HCT116 (cell line): Measurements from ENCODE around the gene TMSB4Y. TPM values are rescaled to one million over a fixed set of nuclear protein-coding genes. Genes with fewer than 3 reads are reported as not detected.

Source experiments
- ATAC-seq: fragments of 200-7000 bp; cut with Tn5 transposase; 2 replicates; pipeline ENCODE4 v1.9.1; 2020; ENCODE audit warnings: mild to moderate bottlenecking, moderate library complexity
- BruUV-seq: library from RNA; stranded (reverse); fragments of 400-500 nt; replicated peaks from 2 replicates; lab custom pipeline; 2021; lab: Mats Ljungman, UMichigan
- CTCF ChIA-PET: fragments of 300-600 bp; sonication (Branson Sonifier 250); formaldehyde crosslinking; loops from one replicate; lab custom pipeline; 2021; ENCODE audit warnings: antibody characterized with exemption; lab: Charles Lee
- POLR2A ChIA-PET: fragments of 300-600, 350-600 bp; sonication (Branson Sonifier 250); formaldehyde crosslinking; loops from one replicate; lab custom pipeline; 2021; ENCODE audit warnings: antibody characterized with exemption; lab: Charles Lee
- RAD21 ChIA-PET, 2 experiments: fragments of 300-600 bp; sonication (Branson Sonifier 250); formaldehyde crosslinking; loops; one replicate each; lab custom pipeline; 2023; ENCODE audit warnings: low total read pairs in 2 of 2; ENCODE audit not compliant: uncharacterized antibody in 2 of 2, unreplicated experiment in 2 of 2, low non-redundant PET in 1 of 2; lab: Charles Lee
- DNase-seq: peaks from one replicate; pipeline ENCODE4 v3.0.0-alpha.2; 2010; ENCODE audit warnings: low read depth, low spot score
- H2AFZ ChIP-seq: fragments of 200-600 bp; shearing (Covaris generic), sonication (generic); 2 replicates; pipeline ENCODE4 v1.6.1; 2017; ENCODE audit warnings: low read depth, mixed run types, mixed read lengths, antibody characterized with exemption, low read length; ENCODE audit not compliant: poor library complexity, severe bottlenecking
- H3K27ac ChIP-seq: 2 replicates; pipeline ENCODE4 v1.5.1; 2012; ENCODE audit warnings: low read depth, low read length
- H3K27me3 ChIP-seq: fragments of 200-600 bp; sonication (generic); 2 replicates; pipeline ENCODE4 v1.6.1; 2016; ENCODE audit warnings: mixed run types, low read length, mixed read lengths; ENCODE audit not compliant: insufficient read depth
- H3K36me3 ChIP-seq, 2 experiments: fragments of 200-500 bp in 1 of 2; fragments of 200-600 bp in 1 of 2; sonication (Bioruptor generic) in 1 of 2; sonication (generic) in 1 of 2; 2 replicates each; pipeline versions ENCODE4 v1.5.1 to v1.6.1; 2014 to 2016; ENCODE audit warnings: low read length in 2 of 2, inconsistent platforms in 1 of 2, mixed read lengths in 1 of 2, mixed run types in 1 of 2; ENCODE audit not compliant: insufficient read depth in 2 of 2, control insufficient read depth in 1 of 2
- H3K4me1 ChIP-seq, 2 experiments: fragments of 200-600 bp in 1 of 2; sonication (generic) in 1 of 2; 2 replicates each; pipeline versions ENCODE4 v1.5.1 to v1.6.1; 2012 to 2017; ENCODE audit warnings: low read length in 2 of 2, inconsistent platforms in 1 of 2, mild to moderate bottlenecking in 1 of 2, mixed read lengths in 1 of 2, mixed run types in 1 of 2, moderate library complexity in 1 of 2; ENCODE audit not compliant: insufficient read depth in 2 of 2, control insufficient read depth in 1 of 2
- H3K4me2 ChIP-seq: fragments of 200-600 bp; sonication (generic); 2 replicates; pipeline ENCODE4 v1.6.1; 2017; ENCODE audit warnings: mixed run types, low read length, mixed read lengths
- H3K4me3 ChIP-seq, 2 experiments: fragments of 200-600 bp in 1 of 2; sonication (generic) in 1 of 2; replicated peaks in 1 of 2; 2 replicates each; pipeline ENCODE4 v1.5.1; 2011 to 2016; ENCODE audit warnings: low read length in 2 of 2, control low read depth in 1 of 2, low read depth in 1 of 2, mild to moderate bottlenecking in 1 of 2, mixed read lengths in 1 of 2, mixed run types in 1 of 2
- H3K79me2 ChIP-seq: fragments of 200-600 bp; sonication (generic); 2 replicates; pipeline ENCODE4 v1.6.1; 2017; ENCODE audit warnings: mild to moderate bottlenecking, mixed run types, low read length, moderate library complexity, mixed read lengths; ENCODE audit not compliant: insufficient read depth
- H3K9ac ChIP-seq: fragments of 200-600 bp; sonication (generic); 2 replicates; pipeline ENCODE4 v1.6.1; 2016; ENCODE audit warnings: low read length, mixed read lengths
- H3K9me2 ChIP-seq: fragments of 200-600 bp; sonication (generic), shearing (Covaris generic); 2 replicates; pipeline ENCODE4 v1.6.1; 2017; ENCODE audit warnings: mixed run types, mild to moderate bottlenecking, moderate library complexity; ENCODE audit not compliant: insufficient read depth
- H3K9me3 ChIP-seq, 2 experiments: fragments of 200-500 bp in 1 of 2; fragments of 200-600 bp in 1 of 2; sonication (Bioruptor generic) in 1 of 2; sonication (generic) in 1 of 2; 2 replicates each; pipeline ENCODE4 v1.6.1; 2014 to 2017; ENCODE audit warnings: low read length in 2 of 2, mixed read lengths in 2 of 2, inconsistent platforms in 1 of 2, low read depth in 1 of 2, mild to moderate bottlenecking in 1 of 2, mixed run types in 1 of 2, moderate library complexity in 1 of 2; ENCODE audit not compliant: control insufficient read depth in 1 of 2, insufficient read depth in 1 of 2
- H4K20me1 ChIP-seq: fragments of 200-600 bp; sonication (generic), shearing (Covaris generic); 2 replicates; pipeline ENCODE4 v1.6.1; 2017; ENCODE audit warnings: mixed run types, mild to moderate bottlenecking, moderate library complexity; ENCODE audit not compliant: insufficient read depth
- CEBPB ChIP-seq: IDR thresholded peaks from 2 replicates; pipeline ENCODE4 v1.6.1; 2012; ENCODE audit warnings: low read depth
- EGR1 ChIP-seq: IDR thresholded peaks from 2 replicates; pipeline ENCODE4 v1.6.1; 2012; ENCODE audit warnings: low read depth
- ELF1 ChIP-seq: IDR thresholded peaks from 2 replicates; pipeline ENCODE4 v1.6.1; 2012; ENCODE audit warnings: low read depth, borderline replicate concordance
- EZH2 ChIP-seq: fragments of 200-600 bp; sonication (generic); IDR thresholded peaks from 2 replicates; pipeline ENCODE4 v1.6.1; 2017; ENCODE audit warnings: antibody characterized with exemption, mixed run types
- EZH2phosphoT487 ChIP-seq: fragments of 200-600 bp; IDR thresholded peaks from 2 replicates; pipeline ENCODE4 v1.6.1; 2018; ENCODE audit warnings: antibody characterized with exemption, borderline replicate concordance
- FOSL1 ChIP-seq: IDR thresholded peaks from 2 replicates; pipeline ENCODE4 v1.6.1; 2012; ENCODE audit warnings: low read depth
- JUND ChIP-seq: IDR thresholded peaks from 2 replicates; pipeline ENCODE4 v1.6.1; 2012
- POLR2A ChIP-seq: IDR thresholded peaks from 2 replicates; pipeline ENCODE4 v1.7.0; 2011; ENCODE audit warnings: borderline replicate concordance; ENCODE audit not compliant: insufficient read depth, insufficient read length; ENCODE audit errors: extremely low read depth
- POLR2AphosphoS5 ChIP-seq: IDR thresholded peaks from 2 replicates; pipeline ENCODE4 v1.6.1; 2011; ENCODE audit warnings: mild to moderate bottlenecking, low read depth, low read length, moderate library complexity
- RAD21 ChIP-seq: IDR thresholded peaks from 2 replicates; pipeline ENCODE4 v1.6.1; 2012; ENCODE audit warnings: low read depth, mild to moderate bottlenecking
- SIN3A ChIP-seq: IDR thresholded peaks from 2 replicates; pipeline ENCODE4 v1.6.1; 2012; ENCODE audit warnings: low read depth
- SP1 ChIP-seq: IDR thresholded peaks from 2 replicates; pipeline ENCODE4 v1.6.1; 2012; ENCODE audit warnings: low read depth
- SRF ChIP-seq: IDR thresholded peaks from 2 replicates; pipeline ENCODE4 v1.6.1; 2012; ENCODE audit warnings: low read depth
- TCF7L2 ChIP-seq: IDR thresholded peaks from 2 replicates; pipeline ENCODE4 v1.7.0; 2011; ENCODE audit warnings: borderline replicate concordance, inconsistent platforms; ENCODE audit not compliant: insufficient read depth, insufficient read length; ENCODE audit errors: extremely low read depth
- YY1 ChIP-seq: IDR thresholded peaks from 2 replicates; pipeline ENCODE4 v1.6.1; 2011; ENCODE audit warnings: low read length, low read depth, moderate library complexity, mild to moderate bottlenecking; ENCODE audit not compliant: insufficient replicate concordance; ENCODE audit errors: extremely low read depth
- ZNF274 ChIP-seq: fragments of 200-500 bp; sonication (Bioruptor generic); IDR thresholded peaks from 2 replicates; pipeline ENCODE4 v1.6.1; 2014; ENCODE audit warnings: mild to moderate bottlenecking, low read depth, low read length, inconsistent platforms
- intact Hi-C: fragments of 100-400 bp; cut with micrococcal nuclease; formaldehyde crosslinking; loops from 2 replicates; pipeline ENCODE4 v1.10.0; 2022
- total RNA-seq: library from RNA; stranded (reverse); gene quantifications from one replicate; pipeline ENCODE4 v1.2.1, GENCODE V29; 2021; ENCODE audit not compliant: unreplicated experiment
- TF ChIP-seq, protein P1 (sequence below): IDR thresholded peaks from 2 replicates; pipeline ENCODE4 v1.6.1; 2012; ENCODE audit warnings: low read depth
- TF ChIP-seq, protein P2 (sequence below): IDR thresholded peaks from 2 replicates; pipeline ENCODE4 v1.6.1; 2011; ENCODE audit warnings: mild to moderate bottlenecking, low read length, moderate library complexity; ENCODE audit not compliant: insufficient replicate concordance; ENCODE audit errors: extremely low read depth
- TF ChIP-seq, protein P3 (sequence below): IDR thresholded peaks from 2 replicates; pipeline ENCODE4 v1.6.1; 2012

Gene TMSB4Y
- total RNA-seq, 1 experiment from 2014 or later, result 0.76 TPM

DNA sequence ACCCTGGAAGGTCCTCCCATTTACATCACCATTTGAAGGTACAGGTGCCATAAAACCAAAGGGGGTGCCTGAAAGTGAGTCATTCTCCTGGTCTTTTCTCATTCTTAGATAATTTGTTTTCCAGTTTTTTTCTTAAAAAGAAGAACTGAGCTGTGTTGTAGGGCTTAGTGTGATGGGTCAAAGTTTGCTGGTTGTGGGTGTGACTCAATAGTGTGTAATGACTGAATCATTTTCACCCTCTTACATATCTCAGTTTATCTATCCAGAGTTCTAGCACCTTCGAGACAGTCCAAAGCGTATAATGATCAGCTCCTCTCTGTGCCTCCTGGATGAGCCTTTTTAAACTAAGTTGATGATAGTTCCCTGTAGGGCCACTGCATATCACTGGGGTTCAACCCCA, 32.6 kb upstream of the TMSB4Y start:
- no peak for TF ChIP-seq EZH2
- no peak for TF ChIP-seq EGR1
- no peak for TF ChIP-seq FOSL1
- TF ChIP-seq, protein P1, sequence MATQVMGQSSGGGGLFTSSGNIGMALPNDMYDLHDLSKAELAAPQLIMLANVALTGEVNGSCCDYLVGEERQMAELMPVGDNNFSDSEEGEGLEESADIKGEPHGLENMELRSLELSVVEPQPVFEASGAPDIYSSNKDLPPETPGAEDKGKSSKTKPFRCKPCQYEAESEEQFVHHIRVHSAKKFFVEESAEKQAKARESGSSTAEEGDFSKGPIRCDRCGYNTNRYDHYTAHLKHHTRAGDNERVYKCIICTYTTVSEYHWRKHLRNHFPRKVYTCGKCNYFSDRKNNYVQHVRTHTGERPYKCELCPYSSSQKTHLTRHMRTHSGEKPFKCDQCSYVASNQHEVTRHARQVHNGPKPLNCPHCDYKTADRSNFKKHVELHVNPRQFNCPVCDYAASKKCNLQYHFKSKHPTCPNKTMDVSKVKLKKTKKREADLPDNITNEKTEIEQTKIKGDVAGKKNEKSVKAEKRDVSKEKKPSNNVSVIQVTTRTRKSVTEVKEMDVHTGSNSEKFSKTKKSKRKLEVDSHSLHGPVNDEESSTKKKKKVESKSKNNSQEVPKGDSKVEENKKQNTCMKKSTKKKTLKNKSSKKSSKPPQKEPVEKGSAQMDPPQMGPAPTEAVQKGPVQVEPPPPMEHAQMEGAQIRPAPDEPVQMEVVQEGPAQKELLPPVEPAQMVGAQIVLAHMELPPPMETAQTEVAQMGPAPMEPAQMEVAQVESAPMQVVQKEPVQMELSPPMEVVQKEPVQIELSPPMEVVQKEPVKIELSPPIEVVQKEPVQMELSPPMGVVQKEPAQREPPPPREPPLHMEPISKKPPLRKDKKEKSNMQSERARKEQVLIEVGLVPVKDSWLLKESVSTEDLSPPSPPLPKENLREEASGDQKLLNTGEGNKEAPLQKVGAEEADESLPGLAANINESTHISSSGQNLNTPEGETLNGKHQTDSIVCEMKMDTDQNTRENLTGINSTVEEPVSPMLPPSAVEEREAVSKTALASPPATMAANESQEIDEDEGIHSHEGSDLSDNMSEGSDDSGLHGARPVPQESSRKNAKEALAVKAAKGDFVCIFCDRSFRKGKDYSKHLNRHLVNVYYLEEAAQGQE, result no peak
- no peak for TF ChIP-seq SP1
- TF ChIP-seq YY1, result no peak
- no peak for TF ChIP-seq POLR2A
- TF ChIP-seq, protein P2, sequence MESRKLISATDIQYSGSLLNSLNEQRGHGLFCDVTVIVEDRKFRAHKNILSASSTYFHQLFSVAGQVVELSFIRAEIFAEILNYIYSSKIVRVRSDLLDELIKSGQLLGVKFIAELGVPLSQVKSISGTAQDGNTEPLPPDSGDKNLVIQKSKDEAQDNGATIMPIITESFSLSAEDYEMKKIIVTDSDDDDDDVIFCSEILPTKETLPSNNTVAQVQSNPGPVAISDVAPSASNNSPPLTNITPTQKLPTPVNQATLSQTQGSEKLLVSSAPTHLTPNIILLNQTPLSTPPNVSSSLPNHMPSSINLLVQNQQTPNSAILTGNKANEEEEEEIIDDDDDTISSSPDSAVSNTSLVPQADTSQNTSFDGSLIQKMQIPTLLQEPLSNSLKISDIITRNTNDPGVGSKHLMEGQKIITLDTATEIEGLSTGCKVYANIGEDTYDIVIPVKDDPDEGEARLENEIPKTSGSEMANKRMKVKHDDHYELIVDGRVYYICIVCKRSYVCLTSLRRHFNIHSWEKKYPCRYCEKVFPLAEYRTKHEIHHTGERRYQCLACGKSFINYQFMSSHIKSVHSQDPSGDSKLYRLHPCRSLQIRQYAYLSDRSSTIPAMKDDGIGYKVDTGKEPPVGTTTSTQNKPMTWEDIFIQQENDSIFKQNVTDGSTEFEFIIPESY, result no peak
- no peak for TF ChIP-seq CEBPB
- no peak for TF ChIP-seq TCF7L2
- no peak for TF ChIP-seq SIN3A
- TF ChIP-seq, protein P3, sequence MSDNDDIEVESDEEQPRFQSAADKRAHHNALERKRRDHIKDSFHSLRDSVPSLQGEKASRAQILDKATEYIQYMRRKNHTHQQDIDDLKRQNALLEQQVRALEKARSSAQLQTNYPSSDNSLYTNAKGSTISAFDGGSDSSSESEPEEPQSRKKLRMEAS, result no peak
- no peak for TF ChIP-seq EZH2phosphoT487
- TF ChIP-seq SRF, result no peak
- no peak for TF ChIP-seq RAD21
- no peak for TF ChIP-seq JUND
- no peak for TF ChIP-seq ELF1
- no peak for TF ChIP-seq ZNF274
- TF ChIP-seq POLR2AphosphoS5, result no peak
- no peaks in the 10 kb centered on the region for H3K4me1 ChIP-seq
- DNase-seq (no peak), ATAC-seq (no peak)
- CTCF ChIA-PET, result no interaction called here
- H3K9me3 ChIP-seq, result no peaks in the 10 kb centered on the region
- no peaks in the 10 kb centered on the region for H3K79me2 ChIP-seq
- no peak overlapping the region for H3K27ac ChIP-seq
- no peaks in the 10 kb centered on the region for H3K27me3 ChIP-seq
- POLR2A ChIA-PET, result no interaction called here
- H3K4me2 ChIP-seq, result no peak overlapping the region
- intact Hi-C loops, result no loop called here
- no peak overlapping the region for H2AFZ ChIP-seq
- H3K36me3 ChIP-seq, result no peaks in the 10 kb centered on the region
- no TSS peak for BruUV-seq
- no peak overlapping the region for H3K4me3 ChIP-seq
- no peak overlapping the region for H3K9ac ChIP-seq
- H3K9me2 ChIP-seq, result no peaks in the 10 kb centered on the region
- RAD21 ChIA-PET, result no interaction called here
- no peaks in the 10 kb centered on the region for H4K20me1 ChIP-seq
